Pancreas (tissue), 10 donors: ENCODE measurements around the gene TOR1B. TPM values are rescaled to one million over a fixed set of nuclear protein-coding genes. Genes with fewer than 3 reads are reported as not detected.

Source experiments
- ATAC-seq, 4 donors: fragments of 200-7000 bp; cut with Tn5 transposase; one replicate each; pipeline versions ENCODE4 v1.8.0 to v1.9.1; 2020; ENCODE audit warnings: mild to moderate bottlenecking in 4 of 4, moderate library complexity in 4 of 4
- DNase-seq, 6 donors: peaks; one replicate each; pipeline ENCODE4 v3.0.0-alpha.2; 2020
- FAIRE-seq: peaks from 2 replicates; lab custom pipeline; 2012; peaks lifted over from hg19 to GRCh38; lab: Jason Lieb, UNC
- H3K27ac ChIP-seq, 4 donors: fragments of 200-600 bp; sonication (generic); 1 replicate in 3 of 4; 2 replicates in 1 of 4; pipeline versions ENCODE4 v1.5.0 to v1.8.0; 2020
- H3K27me3 ChIP-seq, 4 donors: fragments of 200-600 bp; one replicate each; pipeline ENCODE4 v1.8.0; 2021
- H3K36me3 ChIP-seq, 3 donors: fragments of 200-600 bp; sonication (generic) in 1 of 3; one replicate each; pipeline versions ENCODE4 v1.5.0 to v1.8.0; 2020 to 2021
- H3K4me1 ChIP-seq, 3 donors: fragments of 200-600 bp; one replicate each; pipeline ENCODE4 v1.8.0; 2021
- H3K4me3 ChIP-seq, 4 donors: fragments of 200-600 bp; sonication (generic) in 2 of 4; one replicate each; pipeline versions ENCODE4 v1.5.0 to v1.8.0; 2020 to 2021
- H3K9me3 ChIP-seq, 4 donors: fragments of 200-600 bp; one replicate each; pipeline ENCODE4 v1.8.0; 2021
- WGBS, 2 donors: extraction: QIAGEN DNeasy Blood & Tissue Kit; methylation state at CpG; one replicate each; pipeline ENCODE4 v1.1.7; 2013; 5-methylcytosine and 5-hydroxymethylcytosine counted together
- intact Hi-C, 3 donors: fragments of 100-400 bp; cut with DNase I; formaldehyde crosslinking; loops; one replicate each; pipeline versions ENCODE4 v1.11.1 to v1.14.2; 2022
- polyA plus RNA-seq, 2 donors: library from polyadenylated mRNA; stranded (reverse); fragments of 200-250 nt; gene quantifications; one replicate each; pipeline ENCODE4 v1.2.3, GENCODE V29; 2013
- total RNA-seq, 6 donors: library from RNA; stranded (reverse); fragmentation: NEBNext Ultra II Directional in 4 of 6; extraction: Animal tissue kit (Norgen Biotek cat#: 25700) in 4 of 6; gene quantifications; one replicate each; pipeline versions ENCODE4 v1.2.1 to v1.2.4, GENCODE V29; 2021 to 2023
- TF ChIP-seq, protein P1 (sequence below), 4 donors: fragments of 200-600 bp; sonication (generic) in 3 of 4; IDR thresholded peaks; one replicate each; pipeline versions ENCODE4 v1.5.0 to v1.8.0; 2021; ENCODE audit warnings: antibody characterized with exemption in 4 of 4
- donor health status: healthy with polysubstance abuse.
- donor health status: DM: no; HTN: no; CAD: no; lungs with moderate emphysema.
- donor health status: DM: no; HTN: no; CAD: no.
- donor health status: control.
- donor health status: control.
- donor health status: Bipolar disorder and iron deficiency.
- donor health status: DM: yes; HTN: yes; CAD: no.
- donor health status: DM: no; HTN: no; CAD: no.
- donor health status: DM: no; HTN: no; CAD: no.
- donor health status: DM: yes; HTN: yes; CAD: no.

TOR1B gene
- total and polyA plus RNA-seq, 8 donors: 6.1 to 17.3 (median 11.2) TPM

DNA sequence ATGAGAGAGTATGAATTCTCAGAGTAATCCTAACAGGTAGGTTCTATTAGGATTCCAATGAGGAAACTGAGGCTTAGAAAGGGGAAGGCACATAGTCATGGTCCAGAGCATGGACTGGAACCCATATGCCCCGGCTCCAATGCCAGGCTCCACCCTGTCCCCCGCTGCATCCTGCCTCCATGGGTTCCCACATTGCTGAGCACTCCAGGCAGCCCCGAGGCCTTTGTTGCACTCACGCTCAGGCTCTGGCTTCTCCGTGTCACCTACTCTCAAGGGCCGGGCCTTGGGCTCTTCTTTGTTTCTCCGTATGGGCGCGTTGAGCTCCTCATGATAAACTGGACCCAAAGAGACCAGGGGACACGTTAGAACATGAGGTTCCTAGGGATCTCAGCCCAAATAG, 26.0 kb downstream of the TOR1B start:
- WGBS, 2 donors: 90 to 91% methylated on average over 10 of the region's 10 CpGs
- no peak overlapping the region for H3K27ac ChIP-seq
- no peaks in the 10 kb centered on the region for H3K27me3 ChIP-seq
- no peak for FAIRE-seq
- intact Hi-C loops: no loop called here
- H3K4me3 ChIP-seq: no peak overlapping the region
- no peaks in the 10 kb centered on the region for H3K9me3 ChIP-seq
- TF ChIP-seq, protein P1, sequence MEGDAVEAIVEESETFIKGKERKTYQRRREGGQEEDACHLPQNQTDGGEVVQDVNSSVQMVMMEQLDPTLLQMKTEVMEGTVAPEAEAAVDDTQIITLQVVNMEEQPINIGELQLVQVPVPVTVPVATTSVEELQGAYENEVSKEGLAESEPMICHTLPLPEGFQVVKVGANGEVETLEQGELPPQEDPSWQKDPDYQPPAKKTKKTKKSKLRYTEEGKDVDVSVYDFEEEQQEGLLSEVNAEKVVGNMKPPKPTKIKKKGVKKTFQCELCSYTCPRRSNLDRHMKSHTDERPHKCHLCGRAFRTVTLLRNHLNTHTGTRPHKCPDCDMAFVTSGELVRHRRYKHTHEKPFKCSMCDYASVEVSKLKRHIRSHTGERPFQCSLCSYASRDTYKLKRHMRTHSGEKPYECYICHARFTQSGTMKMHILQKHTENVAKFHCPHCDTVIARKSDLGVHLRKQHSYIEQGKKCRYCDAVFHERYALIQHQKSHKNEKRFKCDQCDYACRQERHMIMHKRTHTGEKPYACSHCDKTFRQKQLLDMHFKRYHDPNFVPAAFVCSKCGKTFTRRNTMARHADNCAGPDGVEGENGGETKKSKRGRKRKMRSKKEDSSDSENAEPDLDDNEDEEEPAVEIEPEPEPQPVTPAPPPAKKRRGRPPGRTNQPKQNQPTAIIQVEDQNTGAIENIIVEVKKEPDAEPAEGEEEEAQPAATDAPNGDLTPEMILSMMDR (IDR thresholded peaks at IDR 0.05): no peak
- peaks cover 9 to 43% (median 15%) of the 10 kb centered on the region in 3 donors for H3K36me3 ChIP-seq
- no peak for ATAC-seq
- H3K4me1 ChIP-seq: peaks cover 0 to 3% (median 3%) of the 10 kb centered on the region in 3 donors
- DNase-seq: no peak

DNA sequence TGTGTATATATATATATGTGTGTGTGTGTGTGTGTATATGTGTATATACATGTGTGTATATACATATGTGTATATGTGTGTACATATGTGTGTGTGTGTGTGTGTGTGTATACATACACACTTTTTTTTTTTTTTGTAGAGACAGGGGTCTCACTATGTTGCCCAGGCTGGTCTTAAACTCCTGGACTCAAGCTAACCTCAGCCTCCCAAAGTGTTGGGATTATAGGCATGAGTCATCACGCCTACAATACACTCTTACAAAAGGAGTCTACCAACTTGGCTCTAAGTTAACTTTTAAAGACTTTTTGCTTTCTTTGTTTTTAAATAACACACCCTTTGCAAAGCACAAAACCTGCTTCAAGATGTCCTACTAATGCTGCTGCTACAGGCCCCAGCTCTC, 30.0 kb downstream of the TOR1B start:
- peaks cover 9 to 35% (median 10%) of the 10 kb centered on the region in 3 donors for H3K36me3 ChIP-seq
- intact Hi-C loops: no loop called here
- ATAC-seq (no peak), DNase-seq (no peak), FAIRE-seq (no peak)
- no peak overlapping the region for H3K4me3 ChIP-seq
- H3K27ac ChIP-seq: no peak overlapping the region
- peaks cover 0 to 15% (median 5%) of the 10 kb centered on the region in 3 donors for H3K4me1 ChIP-seq
- TF ChIP-seq, protein P1 (IDR thresholded peaks at IDR 0.05): no peak
- H3K27me3 ChIP-seq: no peaks in the 10 kb centered on the region
- H3K9me3 ChIP-seq: no peaks in the 10 kb centered on the region
- 91 to 95% methylated on average over 1 of the region's 1 CpG for WGBS, 2 donors

DNA sequence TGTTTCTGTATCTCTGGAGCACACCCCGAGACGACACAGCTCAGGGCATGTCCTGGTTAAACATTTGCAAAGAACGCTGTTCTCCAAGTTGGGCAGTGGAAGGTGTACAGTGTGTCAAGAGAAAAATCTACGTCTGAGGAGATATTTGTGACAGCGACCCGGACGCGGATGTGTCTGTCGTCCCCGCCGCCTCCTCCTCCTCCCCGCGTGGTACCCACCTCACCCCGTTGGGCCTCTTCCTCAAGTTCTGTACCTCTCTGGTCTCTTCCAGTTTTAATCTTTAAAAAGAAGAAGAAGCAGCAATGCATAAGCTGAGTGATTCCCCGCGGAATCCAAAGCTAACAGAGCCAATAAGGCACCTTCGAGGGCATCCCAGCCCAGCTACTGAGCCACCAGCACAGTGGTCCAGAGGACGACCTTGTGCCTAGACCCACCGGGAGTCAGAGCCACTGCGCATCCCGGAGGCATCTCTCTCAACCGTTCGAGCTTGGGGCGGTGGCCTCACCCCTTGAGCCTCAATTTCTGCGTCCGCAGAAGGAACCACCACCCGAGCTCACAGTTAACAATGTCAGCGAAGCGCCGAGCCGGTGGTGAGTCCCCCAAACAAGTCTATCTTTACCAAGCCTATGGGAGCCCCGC, 31.6 kb downstream of the TOR1B start:
- ATAC-seq (peak; percentile 14 to 19 (median 14)), FAIRE-seq (no peak), DNase-seq (no peak)
- peak overlapping the region; percentile 93 to 99 (median 98) for H3K4me3 ChIP-seq
- WGBS, 2 donors: 1% methylated on average over 30 to 32 of the region's 32 CpGs
- H3K36me3 ChIP-seq: peaks cover 2 to 19% (median 4%) of the 10 kb centered on the region in 3 donors
- H3K9me3 ChIP-seq: no peaks in the 10 kb centered on the region
- no peaks in the 10 kb centered on the region for H3K27me3 ChIP-seq
- H3K27ac ChIP-seq: peak overlapping the region; percentile 73 to 83 (median 78)
- TF ChIP-seq, protein P1 (IDR thresholded peaks at IDR 0.05): no peak
- intact Hi-C loops: no loop called here
- peaks cover 0 to 15% (median 5%) of the 10 kb centered on the region in 3 donors for H3K4me1 ChIP-seq

DNA sequence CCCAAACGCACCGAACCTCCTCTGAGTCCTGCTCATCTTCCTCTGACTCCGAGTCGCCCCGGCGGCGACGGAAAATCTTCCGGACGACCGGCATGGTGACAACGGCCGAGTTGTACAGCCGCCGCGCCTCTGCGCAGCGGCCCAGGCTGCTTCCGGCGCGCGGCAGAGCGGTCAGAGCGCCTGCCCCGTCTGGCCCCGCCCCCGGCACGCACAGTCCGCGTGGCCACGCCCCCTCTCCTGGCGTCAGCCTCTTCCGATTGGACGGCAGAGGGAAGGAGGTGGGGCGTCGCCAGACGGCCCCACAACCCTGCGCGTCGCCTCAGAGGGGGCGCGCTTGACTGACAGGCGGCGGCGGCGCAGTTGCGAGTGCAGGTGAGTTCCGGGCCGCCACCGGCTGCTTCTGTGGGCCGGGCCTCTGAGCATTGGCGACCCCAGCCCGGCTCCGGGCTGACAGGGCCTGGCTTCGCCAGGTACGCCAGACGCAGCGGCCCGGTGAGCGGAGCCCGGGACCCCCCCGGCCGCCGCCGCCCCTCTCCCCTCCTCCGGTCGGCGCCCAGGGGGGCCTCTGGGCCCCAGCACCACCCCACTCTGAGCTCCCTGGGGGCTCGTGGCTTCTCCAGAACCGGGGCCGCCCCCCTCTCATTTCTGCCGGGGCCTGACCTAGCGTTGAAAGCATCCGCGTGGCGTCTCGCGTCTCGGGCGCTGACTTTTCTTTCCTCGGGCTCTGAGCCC, 32.3 kb downstream of the TOR1B start, which contains the start of the genes C9orf78 and USP20:
Gene C9orf78 (minus strand): TSS at position 148 of the 732 bp plus-strand sequence. CDS start 54 bp downstream, at position 94.
Gene USP20 (plus strand): TSS at position 331 of the 732 bp plus-strand sequence. CDS start 17,098 bp downstream, outside the sequence.
- TF ChIP-seq, protein P1 (IDR thresholded peaks at IDR 0.05): no peak
- FAIRE-seq (no peak), ATAC-seq (peak; percentile 97 to 99 (median 98)), DNase-seq (peak; percentile 95 to 100 (median 98))
- H3K9me3 ChIP-seq: no peaks in the 10 kb centered on the region
- peaks cover 0 to 15% (median 5%) of the 10 kb centered on the region in 3 donors for H3K4me1 ChIP-seq
- intact Hi-C loops: no loop called here
- peak within 1 kb of the TSS; percentile 93 to 99 (median 98) for H3K4me3 ChIP-seq
- H3K27me3 ChIP-seq: no peaks in the 10 kb centered on the region
- WGBS, 2 donors: 1% methylated on average over 61 to 81 of the region's 81 CpGs
- H3K36me3 ChIP-seq: peaks cover 0 to 13% (median 4%) of the 10 kb centered on the region in 3 donors
- H3K27ac ChIP-seq: peak within 1 kb of the TSS; percentile 73 to 83 (median 78)
